OCI-LY7 (cell line): ENCODE data around the gene TDRD1. TPM values are rescaled to one million over a fixed set of nuclear protein-coding genes. Genes with fewer than 3 reads are reported as not detected.

Experiments
- BruUV-seq: library from RNA; stranded (reverse); fragments of 400-500 nt; replicated peaks from 2 replicates; lab custom pipeline; 2021; lab: Mats Ljungman, UMichigan
- CTCF ChIA-PET: fragments of 300-600 bp; sonication (Branson Sonifier 250); formaldehyde crosslinking; loops from one replicate; lab custom pipeline; 2022; ENCODE audit warnings: antibody characterized with exemption; ENCODE audit not compliant: unreplicated experiment; lab: Charles Lee
- POLR2A ChIA-PET: fragments of 300-600 bp; sonication (Branson Sonifier 250); formaldehyde crosslinking; loops from one replicate; lab custom pipeline; 2022; ENCODE audit warnings: antibody characterized with exemption; lab: Charles Lee
- DNase-seq: peaks from one replicate; pipeline ENCODE4 v3.0.0-alpha.2; 2015; ENCODE audit warnings: low spot score
- H2AFZ ChIP-seq: fragments of 200-600 bp; sonication (generic), shearing (Covaris generic); 2 replicates; pipeline ENCODE4 v1.6.1; 2014; ENCODE audit warnings: mild to moderate bottlenecking, antibody characterized with exemption, low read length, moderate library complexity
- H3K27ac ChIP-seq: fragments of 200-600 bp; sonication (generic); 2 replicates; pipeline ENCODE4 v1.5.1; 2014; ENCODE audit warnings: mixed run types, low read depth, mild to moderate bottlenecking, moderate library complexity, low read length, inconsistent platforms; ENCODE audit not compliant: poor library complexity, severe bottlenecking
- H3K36me3 ChIP-seq: fragments of 200-600 bp; sonication (generic); 2 replicates; pipeline ENCODE4 v1.6.1; 2014; ENCODE audit warnings: mild to moderate bottlenecking, antibody characterized with exemption, low read length, moderate library complexity, mixed read lengths; ENCODE audit not compliant: insufficient read depth
- H3K4me1 ChIP-seq: fragments of 200-600 bp; sonication (generic); 2 replicates; pipeline ENCODE4 v1.5.1; 2014; ENCODE audit warnings: mild to moderate bottlenecking, low read length; ENCODE audit not compliant: insufficient read depth, poor library complexity, severe bottlenecking
- H3K4me2 ChIP-seq: fragments of 200-600 bp; sonication (generic); 2 replicates; pipeline ENCODE4 v1.6.1; 2014; ENCODE audit warnings: mild to moderate bottlenecking, low read length
- H3K4me3 ChIP-seq: fragments of 200-600 bp; sonication (generic); 2 replicates; pipeline ENCODE4 v1.5.1; 2014; ENCODE audit warnings: mild to moderate bottlenecking, low read depth, low read length; ENCODE audit not compliant: poor library complexity, severe bottlenecking
- H3K79me2 ChIP-seq: fragments of 200-600 bp; sonication (generic); 2 replicates; pipeline ENCODE4 v1.6.1; 2016; ENCODE audit warnings: low read depth, mild to moderate bottlenecking, low read length, moderate library complexity, mixed read lengths; ENCODE audit not compliant: insufficient read depth
- H3K9me2 ChIP-seq: fragments of 200-600 bp; sonication (generic); 2 replicates; pipeline ENCODE4 v1.6.1; 2016; ENCODE audit warnings: mild to moderate bottlenecking, low read length, mixed read lengths; ENCODE audit not compliant: insufficient read depth
- H3K9me3 ChIP-seq: fragments of 200-600 bp; sonication (generic); 2 replicates; pipeline ENCODE4 v1.6.1; 2014; ENCODE audit warnings: mild to moderate bottlenecking, mixed run types, low read length, mixed read lengths
- H4K20me1 ChIP-seq: fragments of 200-600 bp; sonication (generic); 2 replicates; pipeline ENCODE4 v1.6.1; 2014; ENCODE audit warnings: mild to moderate bottlenecking, antibody characterized with exemption, low read length, moderate library complexity, mixed read lengths; ENCODE audit not compliant: insufficient read depth
- EZH2phosphoT487 ChIP-seq: fragments of 200-600 bp; sonication (generic); IDR thresholded peaks from 2 replicates; pipeline ENCODE4 v1.6.1; 2018; ENCODE audit warnings: low read depth, borderline replicate concordance, mild to moderate bottlenecking, mixed run types, antibody characterized with exemption, low read length, moderate library complexity, mixed read lengths
- intact Hi-C: fragments of 100-400 bp; cut with micrococcal nuclease; formaldehyde crosslinking; loops from one replicate; pipeline ENCODE4 v1.10.0; 2022; ENCODE audit not compliant: unreplicated experiment
- total RNA-seq, 2 experiments: library from RNA; depleted of rRNA in 1 of 2; stranded (reverse); fragments of >200 nt in 1 of 2; shearing (Covaris generic) in 1 of 2; gene quantifications; 2 replicates each; pipeline ENCODE4 v1.2.3, GENCODE V29; 2014 to 2022
- TF ChIP-seq, protein P1 (sequence below): fragments of 200-600 bp; sonication (generic); conservative IDR thresholded peaks from 2 replicates; pipeline ENCODE4 v1.5.1; 2014; ENCODE audit warnings: mild to moderate bottlenecking, antibody characterized with exemption, low read length, moderate library complexity, mixed read lengths

TDRD1 gene
- total RNA-seq, 2 experiments from 2014 or later = not detected

DNA sequence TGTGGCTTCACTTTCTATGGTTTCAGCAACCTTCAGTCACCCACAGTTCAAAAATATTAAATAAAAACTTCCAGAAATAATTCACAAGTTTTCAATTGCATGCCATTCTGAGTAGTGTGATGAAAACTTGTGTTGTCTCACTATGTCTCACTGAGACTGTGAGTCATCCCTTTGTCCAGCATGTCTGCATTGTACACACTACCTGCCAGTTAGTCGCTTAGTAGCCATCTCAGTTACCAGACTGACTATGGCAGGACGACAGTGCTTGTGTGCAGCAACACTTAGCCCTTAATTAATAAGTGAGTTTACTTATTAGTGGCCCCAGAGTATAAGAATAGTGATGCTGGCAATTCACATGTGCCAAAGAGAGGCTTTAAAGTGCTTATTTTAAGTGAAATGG is 27.7 kb upstream of the TDRD1 start:
- Histone ChIP-seq H3K9me2 (no peaks in the 10 kb centered on the region), H3K27ac (no peak overlapping the region), H4K20me1 (no peaks in the 10 kb centered on the region), H3K4me2 (no peak overlapping the region), H3K79me2 (no peaks in the 10 kb centered on the region), H3K4me1 (no peaks in the 10 kb centered on the region), H3K36me3 (peaks cover 15% of the 10 kb centered on the region), H3K9me3 (no peaks in the 10 kb centered on the region), H3K4me3 (no peak overlapping the region), H2AFZ (no peak overlapping the region)
- BruUV-seq = no TSS peak
- ChIA-PET CTCF (no interaction called here), POLR2A (interaction anchor here (1.1 kb wide), 1 partner anchor 10 kb away, joined by 4 read pairs; no protein-coding TSS in a partner anchor)
- TF ChIP-seq, protein P1, sequence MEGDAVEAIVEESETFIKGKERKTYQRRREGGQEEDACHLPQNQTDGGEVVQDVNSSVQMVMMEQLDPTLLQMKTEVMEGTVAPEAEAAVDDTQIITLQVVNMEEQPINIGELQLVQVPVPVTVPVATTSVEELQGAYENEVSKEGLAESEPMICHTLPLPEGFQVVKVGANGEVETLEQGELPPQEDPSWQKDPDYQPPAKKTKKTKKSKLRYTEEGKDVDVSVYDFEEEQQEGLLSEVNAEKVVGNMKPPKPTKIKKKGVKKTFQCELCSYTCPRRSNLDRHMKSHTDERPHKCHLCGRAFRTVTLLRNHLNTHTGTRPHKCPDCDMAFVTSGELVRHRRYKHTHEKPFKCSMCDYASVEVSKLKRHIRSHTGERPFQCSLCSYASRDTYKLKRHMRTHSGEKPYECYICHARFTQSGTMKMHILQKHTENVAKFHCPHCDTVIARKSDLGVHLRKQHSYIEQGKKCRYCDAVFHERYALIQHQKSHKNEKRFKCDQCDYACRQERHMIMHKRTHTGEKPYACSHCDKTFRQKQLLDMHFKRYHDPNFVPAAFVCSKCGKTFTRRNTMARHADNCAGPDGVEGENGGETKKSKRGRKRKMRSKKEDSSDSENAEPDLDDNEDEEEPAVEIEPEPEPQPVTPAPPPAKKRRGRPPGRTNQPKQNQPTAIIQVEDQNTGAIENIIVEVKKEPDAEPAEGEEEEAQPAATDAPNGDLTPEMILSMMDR = no peak
- no peak for TF ChIP-seq EZH2phosphoT487
- no peak for DNase-seq
- intact Hi-C loops = no loop called here

DNA sequence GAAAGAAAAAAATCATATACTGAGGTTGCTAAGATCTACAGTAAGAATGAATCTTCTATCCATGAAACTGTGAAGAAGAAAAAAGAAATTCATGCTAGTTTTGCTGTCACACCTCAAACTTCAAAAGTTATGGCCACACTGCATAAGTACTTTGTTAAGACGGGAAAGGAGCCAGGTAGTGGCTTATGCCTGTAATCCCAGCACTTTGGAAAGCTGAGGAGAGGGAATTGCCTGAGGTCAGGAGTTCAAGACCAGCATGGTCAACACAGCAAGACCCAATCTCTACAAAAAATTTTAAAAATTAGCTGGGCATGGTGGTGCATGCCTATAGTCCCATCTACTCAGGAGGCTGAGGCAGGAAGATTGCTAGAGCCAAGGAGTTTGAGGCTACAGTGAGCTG is 27.3 kb upstream of the TDRD1 start:
- Histone ChIP-seq H4K20me1 (no peaks in the 10 kb centered on the region), H3K9me3 (no peaks in the 10 kb centered on the region), H2AFZ (no peak overlapping the region), H3K9me2 (no peaks in the 10 kb centered on the region), H3K79me2 (no peaks in the 10 kb centered on the region), H3K4me2 (no peak overlapping the region), H3K4me3 (no peak overlapping the region), H3K4me1 (no peaks in the 10 kb centered on the region), H3K27ac (no peak overlapping the region), H3K36me3 (peaks cover 14% of the 10 kb centered on the region)
- no TSS peak for BruUV-seq
- POLR2A ChIA-PET = no interaction called here
- intact Hi-C loops = no loop called here
- CTCF ChIA-PET = no interaction called here
- TF ChIP-seq, protein P1 = no peak
- no peak for TF ChIP-seq EZH2phosphoT487
- DNase-seq = no peak

DNA sequence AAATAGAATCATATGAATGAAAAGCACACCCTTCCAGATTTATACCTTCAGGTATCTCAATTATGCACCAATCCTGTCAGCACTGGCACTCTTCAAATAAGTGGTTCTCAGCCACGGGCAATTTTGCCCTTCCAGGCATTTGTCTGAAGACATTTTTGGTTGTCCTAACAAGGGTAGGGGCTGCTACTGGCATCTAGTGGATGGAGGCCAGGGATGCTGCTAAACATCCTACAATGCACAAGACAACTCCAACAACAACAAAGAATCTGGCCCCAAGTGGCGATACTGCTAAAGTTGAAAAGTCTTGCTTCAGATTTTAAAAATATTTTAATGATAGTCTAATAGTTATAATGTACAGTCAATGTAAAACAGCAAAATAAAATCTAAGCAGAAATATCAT is 21.2 kb upstream of the TDRD1 start:
- no peak for DNase-seq
- Histone ChIP-seq H3K27ac (no peak overlapping the region), H3K79me2 (no peaks in the 10 kb centered on the region), H2AFZ (no peak overlapping the region), H3K36me3 (peaks cover 8% of the 10 kb centered on the region; the same call in 1 of the 2 replicates), H4K20me1 (no peaks in the 10 kb centered on the region), H3K4me1 (no peaks in the 10 kb centered on the region), H3K9me2 (no peaks in the 10 kb centered on the region), H3K9me3 (no peaks in the 10 kb centered on the region), H3K4me2 (no peak overlapping the region), H3K4me3 (no peak overlapping the region)
- no peak for TF ChIP-seq EZH2phosphoT487
- TF ChIP-seq, protein P1 = peak; percentile 44
- intact Hi-C loops = no loop called here
- BruUV-seq = no TSS peak
- ChIA-PET CTCF (no interaction called here), POLR2A (interaction anchor here (0.6 to 1.5 kb wide), 6 partner anchors 9 to 655 kb away, joined by 3 to 6 read pairs (median 4); no protein-coding TSS in a partner anchor)
